Fibroblast of skin of abdomen (primary cell): ENCODE results near the gene MAB21L3.
A peak's percentile ranks its signal among the peaks of the same experiment; 100 is the strongest.

ENCODE experiments used
- DNase-seq: peaks from one replicate; pipeline ENCODE4 v3.0.0-alpha.2; 2013

The MAB21L3 gene

GRCh38 chr1:116166011-116166571 lies 54.9 kb downstream of the MAB21L3 start:
- DNase-seq, result no peak

GRCh38 chr1:116166655-116167054 lies 55.5 kb downstream of the MAB21L3 start:
- no peak for DNase-seq

GRCh38 chr1:116167625-116168276 lies 56.6 kb downstream of the MAB21L3 start:
- peak; percentile 38 for DNase-seq

- DNase-seq, result peak; percentile 70
Observed at GRCh38 chr1:116168277-116169032, 57.3 kb downstream of the MAB21L3 start.

DNA sequence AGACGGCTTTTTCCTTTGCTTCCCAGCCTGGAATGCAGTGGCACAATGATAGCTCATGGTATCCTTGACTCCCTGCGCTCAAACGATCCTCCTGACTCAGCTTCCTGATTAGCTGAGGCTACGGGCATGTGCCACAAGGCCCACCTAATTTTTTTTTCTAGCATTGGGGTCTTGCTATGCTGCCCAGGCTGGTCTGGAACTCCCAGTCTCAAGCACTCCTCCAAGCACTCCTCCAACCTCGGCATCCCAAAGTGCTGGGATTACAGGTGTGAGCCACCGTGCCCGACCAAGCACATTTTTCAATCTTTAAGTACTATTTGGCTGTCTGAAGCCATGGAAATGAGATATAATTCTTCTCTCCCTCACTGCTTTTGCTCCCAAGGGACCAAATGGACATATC lies 58.7 kb downstream of the MAB21L3 start:
- no peak for DNase-seq

DNA sequence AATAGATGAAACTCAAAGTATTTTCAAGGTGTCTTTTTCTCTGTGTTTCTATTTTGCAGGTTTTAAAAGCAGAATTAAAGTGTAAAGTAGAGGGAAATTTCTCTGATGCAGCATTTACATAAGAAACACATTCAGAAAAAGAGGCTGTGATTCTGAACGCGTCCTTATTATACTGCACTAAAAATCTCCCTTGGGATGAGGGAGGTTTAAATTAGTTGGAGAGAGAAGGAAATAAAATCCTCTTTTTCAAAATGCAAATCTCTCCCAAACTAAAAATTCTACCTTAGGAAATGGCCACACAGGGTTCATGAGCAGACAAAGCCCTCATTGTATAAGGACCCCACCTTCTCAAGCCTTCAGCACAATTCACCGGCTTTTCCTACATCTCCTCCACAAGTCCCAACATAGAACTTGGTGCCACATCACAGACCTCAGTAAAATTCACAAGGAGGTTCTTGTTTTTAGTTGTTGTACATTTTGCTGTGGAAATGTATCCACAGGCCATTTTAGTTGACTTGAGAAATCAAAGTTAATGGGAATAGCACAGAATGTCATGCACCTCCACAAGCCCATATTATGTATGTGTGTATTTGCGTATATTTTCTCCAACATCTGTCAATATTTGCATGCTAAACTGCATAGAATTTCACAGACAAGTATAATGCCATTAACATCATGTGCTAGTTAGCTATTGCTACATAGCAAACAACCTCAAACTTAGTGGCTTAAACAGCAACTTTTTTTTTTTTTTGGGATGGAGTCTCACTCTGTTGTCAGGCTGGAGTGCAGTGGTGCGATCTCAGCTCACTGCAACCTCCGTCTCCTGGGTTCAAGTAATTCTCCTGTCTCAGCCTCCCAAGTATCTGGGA lies 59.8 kb downstream of the MAB21L3 start:
- DNase-seq, result no peak

DNA sequence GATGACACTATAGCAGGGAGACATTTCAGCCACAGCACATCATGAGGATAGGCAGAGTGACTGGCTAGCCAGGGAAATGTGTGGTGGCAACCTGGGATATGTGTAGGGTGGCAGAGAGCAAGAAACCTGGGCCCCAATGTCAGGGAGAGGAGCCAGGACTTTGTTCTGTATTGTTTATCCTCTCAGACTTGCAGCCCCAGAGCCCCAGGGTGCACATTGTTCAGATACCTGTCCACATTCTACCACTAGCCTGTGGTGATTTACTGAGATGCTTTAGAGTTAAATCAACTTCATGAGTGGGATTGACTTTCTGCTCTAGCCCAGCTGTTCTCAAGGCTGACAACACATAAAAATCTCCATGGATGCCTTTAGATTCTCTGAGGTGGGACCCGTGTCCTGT lies 61.5 kb downstream of the MAB21L3 start:
- DNase-seq, result no peak

GRCh38 chr1:116175611-116176010 lies 64.4 kb downstream of the MAB21L3 start:
- DNase-seq, result no peak

DNA sequence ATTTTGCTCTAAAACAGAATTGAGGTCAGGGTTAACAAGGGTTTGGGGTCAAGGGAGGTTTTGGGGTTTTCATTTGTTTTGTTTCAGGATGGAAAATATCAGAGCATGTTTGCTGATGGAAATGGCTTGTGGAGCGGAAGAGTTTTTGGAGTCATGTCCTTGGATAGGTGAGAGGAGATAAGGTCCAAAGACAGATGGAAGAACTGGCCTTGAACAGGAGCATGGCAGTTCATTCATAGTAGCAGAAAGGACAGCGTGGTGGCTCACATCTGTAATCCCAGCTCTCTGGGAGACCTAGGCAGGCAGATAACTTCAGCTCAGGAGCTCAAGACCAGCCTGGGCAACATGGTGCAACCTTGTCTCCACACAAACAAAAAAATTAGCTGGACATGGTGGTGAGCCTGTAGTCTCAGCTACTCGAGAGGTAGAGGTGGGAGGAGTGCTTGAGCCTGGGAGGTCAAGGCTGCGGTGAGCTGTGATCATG lies 65.1 kb downstream of the MAB21L3 start:
- DNase-seq, result no peak

- no peak for DNase-seq
Observed at GRCh38 chr1:116177861-116178260, 66.7 kb downstream of the MAB21L3 start.

DNA sequence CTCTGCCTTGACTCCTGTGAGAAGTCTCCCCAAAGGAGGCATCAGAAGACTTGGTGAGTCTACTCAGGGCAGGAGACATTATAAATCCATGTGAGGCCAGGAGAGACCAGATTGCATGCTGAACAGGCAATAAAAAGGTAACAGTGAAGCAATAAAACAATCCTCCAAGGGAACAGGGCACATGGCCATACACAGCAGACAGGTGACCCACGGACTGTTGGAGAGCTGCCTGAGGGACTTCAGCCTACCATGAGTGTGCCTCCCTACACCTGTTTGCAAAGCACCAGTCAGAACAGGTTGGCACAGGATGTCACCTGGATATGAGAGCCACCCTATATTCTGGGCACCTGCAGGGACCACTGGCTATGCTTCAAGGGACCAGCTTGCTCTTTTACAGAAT lies 67.6 kb downstream of the MAB21L3 start:
- no peak for DNase-seq

DNA sequence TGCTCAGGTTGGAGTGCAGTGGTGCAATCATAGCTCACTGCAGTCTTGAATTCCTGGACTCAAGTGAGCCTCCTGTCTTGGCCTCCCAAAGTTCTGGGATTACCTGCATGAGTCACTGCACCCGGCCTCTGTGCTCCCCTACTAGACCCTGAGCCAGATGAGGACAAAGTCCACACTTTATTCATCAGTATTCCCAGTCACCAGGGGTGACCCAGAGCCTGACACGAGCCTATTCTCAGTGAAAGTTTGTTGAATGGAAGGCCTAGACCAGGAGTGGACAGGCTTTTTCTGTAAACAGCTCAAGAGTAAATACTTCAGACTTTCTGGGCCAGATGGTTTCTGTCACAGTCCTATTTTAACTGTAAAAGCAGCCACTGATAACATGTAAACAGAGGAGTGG lies 68.2 kb downstream of the MAB21L3 start:
- DNase-seq, result no peak

DNA sequence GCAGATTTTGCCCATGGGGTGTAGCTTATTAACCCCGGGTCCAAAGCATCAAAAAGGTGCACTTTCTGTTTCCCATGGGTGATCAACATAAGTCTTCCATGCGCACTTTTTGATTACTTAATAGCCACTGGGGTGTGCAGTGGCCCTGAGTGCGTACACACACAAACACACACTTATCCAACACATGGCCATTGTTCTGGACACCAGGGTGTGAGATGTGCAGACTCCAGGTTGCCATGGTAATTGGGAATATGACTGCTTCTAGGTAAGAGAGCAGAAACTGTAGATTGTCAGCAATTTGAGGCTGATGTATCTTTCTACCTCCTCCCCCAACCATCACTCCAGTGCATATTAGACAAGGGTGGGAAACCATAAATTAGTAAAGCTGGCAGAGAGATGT lies 68.8 kb downstream of the MAB21L3 start:
- no peak for DNase-seq

GRCh38 chr1:116182019-116182714 lies 71.0 kb downstream of the MAB21L3 start:
- DNase-seq, result no peak
